PC-9 (cell line): ENCODE measurements around the gene CABLES2. TPM values are rescaled to one million over a fixed set of nuclear protein-coding genes. Genes with fewer than 3 reads are reported as not detected.

Experiments used
- BruUV-seq: library from RNA; stranded (reverse); fragments of 400-500 nt; replicated peaks from 2 replicates; lab custom pipeline; 2021; lab: Mats Ljungman, UMichigan
- CTCF ChIA-PET: fragments of 300-600 bp; sonication (Branson Sonifier 250); formaldehyde crosslinking; loops from one replicate; lab custom pipeline; 2022; ENCODE audit warnings: antibody characterized with exemption; lab: Charles Lee
- POLR2A ChIA-PET: fragments of 300-600 bp; sonication (Branson Sonifier 250); formaldehyde crosslinking; loops from one replicate; lab custom pipeline; 2022; ENCODE audit warnings: antibody characterized with exemption; ENCODE audit not compliant: unreplicated experiment; lab: Charles Lee
- DNase-seq, 2 experiments: peaks; one replicate each; pipeline versions ENCODE4 v3.0.0 to v3.0.0-alpha.2; 2015 to 2022; ENCODE audit warnings: mixed read lengths in 1 of 2
- H2AFZ ChIP-seq: fragments of 200-600 bp; sonication (generic); 2 replicates; pipeline ENCODE4 v1.8.1; 2017; ENCODE audit warnings: antibody characterized with exemption
- H3F3A ChIP-seq: fragments of 200-600 bp; sonication (generic); 2 replicates; pipeline ENCODE4 v1.8.1; 2017; ENCODE audit warnings: antibody characterized with exemption, mild to moderate bottlenecking, low read depth; ENCODE audit not compliant: insufficient read depth
- H3K27ac ChIP-seq: fragments of 200-600 bp; sonication (generic); 2 replicates; pipeline ENCODE4 v1.6.1; 2016; ENCODE audit warnings: mixed run types
- H3K27me3 ChIP-seq: fragments of 200-600 bp; sonication (generic); 2 replicates; pipeline ENCODE4 v1.6.1; 2016; ENCODE audit warnings: low read depth, mixed run types; ENCODE audit not compliant: insufficient read depth
- H3K36me3 ChIP-seq: fragments of 200-600 bp; sonication (generic); 2 replicates; pipeline ENCODE4 v1.6.1; 2016; ENCODE audit warnings: low read depth, mixed run types
- H3K4me1 ChIP-seq: fragments of 200-600 bp; sonication (generic); replicated peaks from 2 replicates; pipeline ENCODE4 v1.6.1; 2016; ENCODE audit warnings: mixed run types; ENCODE audit not compliant: insufficient read depth
- H3K4me2 ChIP-seq: fragments of 200-600 bp; sonication (generic); 2 replicates; pipeline ENCODE4 v1.6.1; 2017; ENCODE audit warnings: mixed run types
- H3K4me3 ChIP-seq: fragments of 200-600 bp; sonication (generic); 2 replicates; pipeline ENCODE4 v1.6.1; 2016; ENCODE audit warnings: mixed run types
- H3K79me2 ChIP-seq: fragments of 200-600 bp; sonication (generic); 2 replicates; pipeline ENCODE4 v1.6.1; 2017; ENCODE audit warnings: low read depth, mixed run types
- H3K9me2 ChIP-seq: fragments of 200-600 bp; sonication (generic); 2 replicates; pipeline ENCODE4 v1.8.1; 2017; ENCODE audit warnings: mild to moderate bottlenecking; ENCODE audit not compliant: insufficient read depth
- H3K9me3 ChIP-seq: fragments of 200-600 bp; sonication (generic); 2 replicates; pipeline ENCODE4 v1.8.1; 2016; ENCODE audit warnings: low read depth; ENCODE audit not compliant: insufficient read depth
- H4K20me1 ChIP-seq: fragments of 200-600 bp; sonication (generic); 2 replicates; pipeline ENCODE4 v1.8.1; 2017; ENCODE audit not compliant: insufficient read depth
- EZH2 ChIP-seq: fragments of 200-600 bp; sonication (generic); IDR thresholded peaks from 2 replicates; pipeline ENCODE4 v1.8.0; 2017; ENCODE audit warnings: antibody characterized with exemption, low read depth
- intact Hi-C: fragments of 100-400 bp; cut with micrococcal nuclease; formaldehyde crosslinking; loops from one replicate; pipeline ENCODE4 v1.10.0; 2022; ENCODE audit not compliant: unreplicated experiment
- total RNA-seq: library from RNA; stranded (reverse); gene quantifications from 2 replicates; pipeline ENCODE4 v1.2.3, GENCODE V29; 2021
- TF ChIP-seq, protein P1 (sequence below): fragments of 200-600 bp; sonication (generic); conservative IDR thresholded peaks from 2 replicates; pipeline ENCODE4 v1.6.1; 2017; ENCODE audit warnings: mixed run types, antibody characterized with exemption, mild to moderate bottlenecking, moderate library complexity

The CABLES2 gene
- total RNA-seq, 1 experiment from 2014 or later, result 14.1 TPM

DNA sequence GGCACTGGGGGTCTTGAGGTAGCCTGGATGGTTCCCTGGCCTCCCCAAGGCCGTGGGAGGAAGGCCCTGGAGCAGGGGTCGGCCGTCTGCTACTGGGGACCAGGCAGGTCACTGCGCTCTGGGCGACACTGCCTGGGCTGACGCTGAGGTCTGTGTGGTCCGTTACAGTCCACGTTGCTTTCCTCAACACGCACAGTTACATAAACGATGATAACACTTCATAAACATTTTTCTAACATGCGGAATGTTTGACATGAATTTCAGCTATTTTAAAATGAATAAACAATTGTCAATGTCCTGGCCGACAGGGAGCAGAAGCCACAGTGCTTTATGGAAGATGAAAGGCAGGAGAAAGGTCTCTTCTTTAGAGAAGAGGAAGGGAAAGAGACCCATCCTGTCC is 30.4 kb upstream of the CABLES2 start:
- ChIA-PET CTCF (no interaction called here), POLR2A (no interaction called here)
- H3K36me3 ChIP-seq, result no peaks in the 10 kb centered on the region
- no peak overlapping the region for H3K4me2 ChIP-seq
- H3K4me1 ChIP-seq, result no peaks in the 10 kb centered on the region
- H3K79me2 ChIP-seq, result no peaks in the 10 kb centered on the region
- H3K27me3 ChIP-seq, result peaks cover 76% of the 10 kb centered on the region
- no peaks in the 10 kb centered on the region for H3K9me2 ChIP-seq
- H3K4me3 ChIP-seq, result no peak overlapping the region
- no peak overlapping the region for H3K27ac ChIP-seq
- no TSS peak for BruUV-seq
- intact Hi-C loops, result no loop called here
- no peaks in the 10 kb centered on the region for H3F3A ChIP-seq
- no peaks in the 10 kb centered on the region for H4K20me1 ChIP-seq
- no peaks in the 10 kb centered on the region for H3K9me3 ChIP-seq
- DNase-seq, result no peak
- no peak overlapping the region for H2AFZ ChIP-seq
- no peak for TF ChIP-seq EZH2
- TF ChIP-seq, protein P1, sequence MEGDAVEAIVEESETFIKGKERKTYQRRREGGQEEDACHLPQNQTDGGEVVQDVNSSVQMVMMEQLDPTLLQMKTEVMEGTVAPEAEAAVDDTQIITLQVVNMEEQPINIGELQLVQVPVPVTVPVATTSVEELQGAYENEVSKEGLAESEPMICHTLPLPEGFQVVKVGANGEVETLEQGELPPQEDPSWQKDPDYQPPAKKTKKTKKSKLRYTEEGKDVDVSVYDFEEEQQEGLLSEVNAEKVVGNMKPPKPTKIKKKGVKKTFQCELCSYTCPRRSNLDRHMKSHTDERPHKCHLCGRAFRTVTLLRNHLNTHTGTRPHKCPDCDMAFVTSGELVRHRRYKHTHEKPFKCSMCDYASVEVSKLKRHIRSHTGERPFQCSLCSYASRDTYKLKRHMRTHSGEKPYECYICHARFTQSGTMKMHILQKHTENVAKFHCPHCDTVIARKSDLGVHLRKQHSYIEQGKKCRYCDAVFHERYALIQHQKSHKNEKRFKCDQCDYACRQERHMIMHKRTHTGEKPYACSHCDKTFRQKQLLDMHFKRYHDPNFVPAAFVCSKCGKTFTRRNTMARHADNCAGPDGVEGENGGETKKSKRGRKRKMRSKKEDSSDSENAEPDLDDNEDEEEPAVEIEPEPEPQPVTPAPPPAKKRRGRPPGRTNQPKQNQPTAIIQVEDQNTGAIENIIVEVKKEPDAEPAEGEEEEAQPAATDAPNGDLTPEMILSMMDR, result no peak

DNA sequence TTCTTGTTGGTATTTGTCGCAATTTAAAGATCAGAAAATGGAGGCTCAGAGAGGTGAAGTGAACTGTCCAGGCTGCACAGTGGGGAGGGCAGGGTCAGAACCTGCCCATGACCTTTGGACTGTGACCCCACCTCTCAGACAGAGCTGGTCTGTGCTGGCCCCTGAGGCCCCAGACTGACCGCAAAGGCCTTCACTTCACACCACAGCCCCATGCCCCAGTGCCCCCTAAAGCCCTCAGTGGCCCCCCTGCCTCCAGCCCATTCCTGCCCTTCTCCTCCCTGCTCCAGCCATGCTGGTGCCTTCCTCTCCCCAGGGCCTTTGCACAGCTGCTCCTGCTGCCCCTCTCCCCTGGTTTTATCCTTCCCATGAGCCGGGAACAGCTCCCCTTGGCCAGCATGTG is 29.6 kb upstream of the CABLES2 start:
- TF ChIP-seq EZH2, result no peak
- TF ChIP-seq, protein P1, result no peak
- no peak for DNase-seq
- intact Hi-C loops, result no loop called here
- Histone ChIP-seq H3K4me1 (no peaks in the 10 kb centered on the region), H2AFZ (no peak overlapping the region), H3F3A (no peaks in the 10 kb centered on the region), H3K4me3 (no peak overlapping the region), H3K9me3 (no peaks in the 10 kb centered on the region), H3K4me2 (no peak overlapping the region), H3K36me3 (no peaks in the 10 kb centered on the region), H3K79me2 (no peaks in the 10 kb centered on the region), H3K27me3 (peaks cover 68% of the 10 kb centered on the region), H3K9me2 (no peaks in the 10 kb centered on the region), H4K20me1 (no peaks in the 10 kb centered on the region), H3K27ac (no peak overlapping the region)
- no TSS peak for BruUV-seq
- POLR2A ChIA-PET, result no interaction called here
- CTCF ChIA-PET, result no interaction called here

DNA sequence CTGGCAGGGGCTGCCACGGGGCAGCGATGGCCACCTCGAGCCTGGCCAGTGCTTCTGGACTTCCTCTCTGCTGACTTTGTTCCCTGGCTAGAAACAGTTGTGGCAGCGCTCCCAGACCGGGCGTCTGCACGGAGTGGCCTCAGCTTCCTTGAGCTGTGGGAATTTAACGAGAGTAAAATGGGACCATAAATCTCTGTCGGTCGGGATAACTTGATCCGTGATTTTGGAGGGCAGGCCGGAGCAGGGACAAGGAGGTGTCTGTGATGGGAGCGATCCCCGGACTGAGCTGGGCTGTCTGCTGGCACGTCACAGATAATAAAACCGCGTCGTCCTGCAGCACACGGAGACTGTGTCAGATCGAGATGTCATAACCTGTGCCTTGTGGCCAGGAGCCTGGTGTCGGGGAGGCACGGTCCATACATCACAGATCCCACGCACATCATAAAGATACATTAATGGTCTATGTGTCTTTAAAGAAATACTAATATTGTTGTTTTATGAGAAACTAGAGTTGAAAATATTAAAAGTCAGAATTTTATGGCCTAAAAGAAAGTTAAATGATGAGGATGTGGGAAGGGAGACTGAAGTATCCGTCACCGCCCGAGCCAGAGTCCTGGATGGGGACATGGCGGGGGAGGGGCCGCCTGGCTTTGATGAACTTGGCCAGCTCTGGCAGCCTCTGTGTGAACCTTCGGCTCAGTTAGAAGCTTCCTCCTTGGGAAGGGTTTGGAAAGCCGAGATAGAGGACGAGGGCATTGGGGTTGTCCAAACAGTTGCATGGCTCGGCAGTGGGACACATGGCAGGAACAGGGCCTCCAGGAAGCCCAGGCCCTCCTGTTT is 26.8 kb upstream of the CABLES2 start:
- CTCF ChIA-PET, result no interaction called here

More for the DNA sequence above, 26.8 kb upstream of the CABLES2 start:
- no peak for DNase-seq
- BruUV-seq, result no TSS peak
- Histone ChIP-seq H3K27me3 (peaks cover 42% of the 10 kb centered on the region), H3K79me2 (no peaks in the 10 kb centered on the region), H3K36me3 (no peaks in the 10 kb centered on the region), H3K4me1 (no peaks in the 10 kb centered on the region), H3K4me3 (no peak overlapping the region), H3K4me2 (no peak overlapping the region), H3F3A (no peaks in the 10 kb centered on the region), H3K9me2 (no peaks in the 10 kb centered on the region), H3K9me3 (no peaks in the 10 kb centered on the region), H2AFZ (no peak overlapping the region), H3K27ac (no peak overlapping the region), H4K20me1 (no peaks in the 10 kb centered on the region)
- POLR2A ChIA-PET, result no interaction called here
- intact Hi-C loops, result no loop called here
- TF ChIP-seq, protein P1, result no peak
- TF ChIP-seq EZH2, result no peak
